OCI-M2 (cell line): Measurements from ENCODE around the gene ADARB1.

Experiments used
- DNase-seq: peaks from one replicate; lab custom pipeline; 2025; ENCODE audit not compliant: unreplicated experiment; lab: John Stamatoyannopoulos, UW

Gene ADARB1

GRCh38 chr21:45164124-45164511 lies 89.7 kb downstream of the ADARB1 start:
- DNase-seq, result no peak

- DNase-seq, result no peak
Observed at GRCh38 chr21:45164838-45165237, 90.5 kb downstream of the ADARB1 start.

DNA sequence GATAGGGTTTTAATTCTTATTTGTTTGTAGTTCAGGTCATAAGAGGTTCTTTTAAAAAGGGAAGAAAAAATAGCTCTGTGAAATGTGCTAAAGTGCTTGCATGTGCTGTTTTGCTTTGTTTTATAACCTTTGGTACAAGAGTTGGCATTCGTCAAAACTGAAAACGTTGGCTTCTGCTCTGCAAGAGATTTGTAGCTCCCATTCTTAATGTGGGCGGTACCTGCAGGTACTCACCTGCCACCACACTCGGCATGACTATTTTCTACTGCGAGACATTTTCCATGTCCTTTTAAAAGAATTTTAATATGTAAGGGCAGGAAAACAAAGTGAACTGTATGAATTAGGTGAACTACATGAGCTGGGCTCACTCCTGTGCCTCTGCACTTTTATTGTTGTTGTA lies 92.6 kb downstream of the ADARB1 start:
- DNase-seq, result no peak

- no peak for DNase-seq
Observed at GRCh38 chr21:45167796-45168222, 93.4 kb downstream of the ADARB1 start.

GRCh38 chr21:45168522-45168921 lies 94.1 kb downstream of the ADARB1 start:
- no peak for DNase-seq

- no peak for DNase-seq
Observed at GRCh38 chr21:45169001-45169400, 94.6 kb downstream of the ADARB1 start.

- DNase-seq, result no peak
Observed at GRCh38 chr21:45169682-45170081, 95.3 kb downstream of the ADARB1 start.

DNA sequence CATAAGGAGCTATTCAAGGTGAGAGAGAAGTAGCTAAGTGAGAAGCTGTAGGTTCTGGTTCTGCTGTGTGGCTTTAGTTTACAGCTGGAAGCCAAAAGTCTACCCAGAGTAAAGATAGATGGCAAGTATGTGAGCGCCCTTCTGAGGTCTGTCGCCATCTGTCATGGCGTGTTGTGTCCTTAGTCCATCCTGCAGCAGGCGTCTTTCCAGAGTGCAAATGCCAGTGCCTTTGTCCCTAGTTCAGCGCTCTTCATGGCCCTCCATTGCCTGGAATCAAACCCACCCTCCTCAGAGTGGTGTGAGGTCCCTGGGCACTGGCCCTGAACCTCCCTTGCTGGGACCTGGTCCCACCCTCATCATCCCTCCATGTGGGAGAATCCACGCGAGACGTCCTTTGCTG lies 96.6 kb downstream of the ADARB1 start:
- no peak for DNase-seq

- DNase-seq, result no peak
Observed at GRCh38 chr21:45172420-45172819, 98.0 kb downstream of the ADARB1 start.

DNA sequence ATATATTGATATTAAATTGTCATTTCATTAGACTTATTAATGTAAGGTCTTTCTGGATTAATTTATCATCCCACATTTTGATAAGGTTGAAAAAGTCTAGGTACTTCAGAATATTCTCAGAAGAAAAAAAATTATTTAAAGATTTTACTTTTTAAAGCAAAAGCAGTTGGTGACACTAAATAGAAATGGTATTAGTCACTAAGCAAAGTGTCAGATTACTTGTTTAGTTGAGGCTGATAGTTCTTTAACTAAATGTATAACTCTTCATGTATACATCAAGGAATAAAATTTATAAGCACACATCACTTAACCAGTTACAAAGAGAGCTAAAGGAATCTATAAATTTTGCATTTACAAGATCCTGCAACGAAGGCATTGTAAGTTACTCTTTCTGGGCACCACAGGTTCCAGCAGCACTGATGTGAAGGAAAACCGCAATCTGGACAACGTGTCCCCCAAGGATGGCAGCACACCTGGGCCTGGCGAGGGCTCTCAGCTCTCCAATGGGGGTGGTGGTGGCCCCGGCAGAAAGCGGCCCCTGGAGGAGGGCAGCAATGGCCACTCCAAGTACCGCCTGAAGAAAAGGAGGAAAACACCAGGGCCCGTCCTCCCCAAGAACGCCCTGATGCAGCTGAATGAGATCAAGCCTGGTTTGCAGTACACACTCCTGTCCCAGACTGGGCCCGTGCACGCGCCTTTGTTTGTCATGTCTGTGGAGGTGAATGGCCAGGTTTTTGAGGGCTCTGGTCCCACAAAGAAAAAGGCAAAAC lies 101.1 kb downstream of the ADARB1 start:
- DNase-seq, result no peak

DNA sequence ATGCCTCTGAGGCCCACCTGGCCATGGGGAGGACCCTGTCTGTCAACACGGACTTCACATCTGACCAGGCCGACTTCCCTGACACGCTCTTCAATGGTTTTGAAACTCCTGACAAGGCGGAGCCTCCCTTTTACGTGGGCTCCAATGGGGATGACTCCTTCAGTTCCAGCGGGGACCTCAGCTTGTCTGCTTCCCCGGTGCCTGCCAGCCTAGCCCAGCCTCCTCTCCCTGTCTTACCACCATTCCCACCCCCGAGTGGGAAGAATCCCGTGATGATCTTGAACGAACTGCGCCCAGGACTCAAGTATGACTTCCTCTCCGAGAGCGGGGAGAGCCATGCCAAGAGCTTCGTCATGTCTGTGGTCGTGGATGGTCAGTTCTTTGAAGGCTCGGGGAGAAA lies 101.8 kb downstream of the ADARB1 start:
- no peak for DNase-seq

DNA sequence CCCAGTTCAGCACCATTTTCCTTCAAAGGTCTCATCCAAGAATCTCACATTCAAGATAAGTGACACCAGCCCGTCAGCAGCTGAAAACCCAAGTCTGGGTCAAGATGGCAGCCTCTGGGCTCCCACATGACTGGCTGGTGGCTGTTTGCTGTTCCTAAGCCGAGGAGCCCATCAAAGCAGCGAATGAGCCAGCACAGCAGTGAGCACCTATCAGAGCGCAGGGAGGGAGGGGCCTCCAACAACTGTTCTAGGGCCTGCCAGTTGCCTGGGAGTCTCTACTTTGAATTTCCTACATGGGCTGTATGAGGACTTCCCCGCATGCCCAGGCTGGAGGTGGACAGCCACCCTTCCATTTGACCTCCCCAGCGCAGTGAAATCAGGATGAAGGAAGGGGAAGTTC lies 102.7 kb downstream of the ADARB1 start:
- DNase-seq, result no peak

- DNase-seq, result no peak
Observed at GRCh38 chr21:45178070-45178608, 103.8 kb downstream of the ADARB1 start.

- DNase-seq, result no peak
Observed at GRCh38 chr21:45178971-45179370, 104.6 kb downstream of the ADARB1 start.

DNA sequence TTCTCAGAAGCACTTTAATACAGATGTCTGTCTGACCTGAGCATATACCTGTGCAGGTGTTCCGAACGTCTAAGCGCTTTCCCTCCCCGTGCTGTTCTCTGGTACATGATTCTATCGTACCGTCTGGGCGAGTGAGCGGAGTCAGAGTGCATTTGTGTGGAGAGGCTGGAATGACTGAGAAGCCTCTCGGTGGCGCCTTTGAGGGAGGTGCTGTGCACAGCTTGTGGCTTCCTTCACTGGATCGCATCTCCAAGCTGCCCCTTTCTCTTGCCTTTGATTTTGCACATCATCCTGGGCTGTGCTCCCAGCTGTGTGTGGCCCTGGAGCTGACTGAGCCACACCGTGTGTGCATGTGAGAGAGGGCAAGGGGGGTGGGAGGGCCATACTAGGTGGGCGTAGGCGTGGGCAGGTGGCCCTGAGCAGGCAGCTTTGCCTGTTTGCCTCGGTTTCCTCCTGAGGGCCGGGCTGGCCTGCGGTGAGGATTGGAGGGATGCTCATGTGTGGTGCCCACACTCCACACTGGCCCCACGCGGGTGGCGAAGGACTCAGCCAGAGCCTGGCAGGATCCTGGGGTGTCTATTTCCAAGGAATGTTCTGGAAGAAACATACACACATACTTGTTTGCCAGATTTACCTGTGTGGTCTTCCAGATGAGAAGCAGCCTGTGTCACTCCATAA lies 105.3 kb downstream of the ADARB1 start:
- DNase-seq, result no peak

DNA sequence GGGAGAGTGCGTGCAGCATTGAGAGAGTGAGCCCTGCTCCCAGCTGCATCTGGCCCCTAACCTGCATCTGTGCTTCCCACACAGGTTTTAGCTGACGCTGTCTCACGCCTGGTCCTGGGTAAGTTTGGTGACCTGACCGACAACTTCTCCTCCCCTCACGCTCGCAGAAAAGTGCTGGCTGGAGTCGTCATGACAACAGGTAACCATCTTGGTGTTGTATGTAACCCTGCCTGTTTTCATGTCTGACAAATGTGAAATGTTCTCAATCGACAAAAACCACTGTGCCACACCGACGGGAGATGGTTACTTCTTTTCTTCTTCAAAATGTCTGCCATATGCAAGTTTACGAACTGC lies 105.8 kb downstream of the ADARB1 start:
- DNase-seq, result no peak

DNA sequence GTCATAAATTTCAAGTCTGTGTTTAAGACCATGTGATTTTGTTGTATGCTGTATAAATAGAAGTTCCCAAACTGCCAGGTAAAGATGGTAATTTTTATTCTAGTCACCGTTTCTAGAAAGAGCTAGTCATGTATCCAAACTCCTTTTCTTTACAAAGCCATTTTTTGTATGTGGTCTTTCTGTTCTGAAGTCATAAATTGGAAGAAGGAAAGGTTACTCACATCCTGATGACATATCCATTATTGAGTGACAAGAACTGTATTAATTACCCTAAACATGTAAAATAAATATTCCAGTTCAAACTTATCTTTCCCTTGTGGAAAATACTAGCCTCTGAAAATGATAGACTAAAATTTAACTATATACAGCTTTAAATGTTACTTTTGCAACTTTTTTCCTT lies 108.6 kb downstream of the ADARB1 start:
- no peak for DNase-seq

GRCh38 chr21:45183852-45184251 lies 109.5 kb downstream of the ADARB1 start:
- DNase-seq, result no peak

DNA sequence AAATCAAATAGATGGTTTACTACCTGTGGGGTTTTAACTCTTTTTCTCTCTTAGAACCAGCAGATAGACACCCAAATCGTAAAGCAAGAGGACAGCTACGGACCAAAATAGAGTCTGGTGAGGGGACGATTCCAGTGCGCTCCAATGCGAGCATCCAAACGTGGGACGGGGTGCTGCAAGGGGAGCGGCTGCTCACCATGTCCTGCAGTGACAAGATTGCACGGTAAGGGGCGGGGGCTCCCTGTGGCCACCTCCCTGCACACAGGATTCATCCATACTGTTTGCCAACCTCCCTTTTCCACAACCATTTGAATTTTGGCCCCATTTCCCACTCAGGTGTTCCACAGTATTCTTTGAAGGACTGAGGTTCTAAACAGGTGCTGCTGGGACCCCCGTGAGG lies 110.5 kb downstream of the ADARB1 start:
- DNase-seq, result no peak

GRCh38 chr21:45186709-45187108 lies 112.3 kb downstream of the ADARB1 start:
- no peak for DNase-seq

DNA sequence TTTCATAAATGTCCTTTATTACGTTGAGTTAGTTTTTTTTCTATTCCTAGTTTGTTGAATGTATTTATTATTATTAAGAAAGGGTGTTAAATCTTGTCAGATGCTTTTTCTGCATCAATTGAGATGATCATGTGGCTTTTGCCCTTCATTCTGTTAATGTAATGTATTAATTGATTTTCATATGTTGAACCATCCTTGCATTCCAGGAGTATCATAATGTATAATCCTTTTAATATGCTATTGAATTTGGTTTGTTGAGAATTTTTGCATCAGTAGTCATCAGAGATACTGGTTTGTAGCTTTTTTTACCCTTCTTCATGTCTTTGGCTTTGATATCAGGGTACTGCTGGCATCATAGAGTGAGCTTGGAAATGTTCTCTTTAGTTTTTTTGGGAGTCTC lies 113.3 kb downstream of the ADARB1 start:
- no peak for DNase-seq

DNA sequence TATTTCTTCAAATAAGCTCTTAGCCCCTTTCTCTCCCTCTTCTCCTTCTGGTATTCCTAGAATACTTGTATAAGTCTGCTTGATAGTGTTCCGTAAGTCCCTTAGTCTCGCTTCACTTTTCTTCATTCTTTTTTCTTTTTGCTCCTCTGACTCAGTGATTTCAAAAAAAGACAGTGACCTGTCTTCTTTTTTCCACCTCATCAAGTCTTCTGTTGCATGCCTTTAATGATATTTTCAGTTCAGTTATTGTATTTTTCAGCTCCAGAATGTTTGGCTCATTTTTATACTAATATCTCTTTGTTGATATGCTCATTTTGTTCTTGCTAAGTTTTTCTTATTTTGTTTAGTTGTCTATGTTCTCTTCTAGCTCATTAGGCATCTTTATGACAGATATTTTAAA lies 115.6 kb downstream of the ADARB1 start:
- DNase-seq, result no peak

DNA sequence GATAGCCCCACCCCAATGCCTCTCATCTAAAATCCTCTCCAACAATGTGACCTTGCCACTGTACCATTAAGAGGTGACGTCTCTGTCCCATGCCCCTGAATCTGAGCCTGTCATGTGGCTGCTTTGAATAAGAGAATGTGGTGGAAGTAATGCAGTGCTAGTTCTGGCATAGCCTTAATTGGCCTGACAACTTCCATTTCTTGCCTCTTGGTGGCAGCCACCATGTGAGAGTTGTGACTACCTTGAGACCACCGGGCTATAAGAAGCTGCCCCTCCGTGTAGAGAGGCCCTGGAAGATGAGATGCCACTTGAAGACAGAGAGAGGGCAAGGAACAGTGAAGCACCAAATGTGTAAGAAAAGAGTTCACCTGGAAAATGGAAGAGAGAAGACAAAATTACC lies 118.0 kb downstream of the ADARB1 start:
- no peak for DNase-seq
